ENCODE data around the gene ADCY9.

ADCY9 gene

DNA sequence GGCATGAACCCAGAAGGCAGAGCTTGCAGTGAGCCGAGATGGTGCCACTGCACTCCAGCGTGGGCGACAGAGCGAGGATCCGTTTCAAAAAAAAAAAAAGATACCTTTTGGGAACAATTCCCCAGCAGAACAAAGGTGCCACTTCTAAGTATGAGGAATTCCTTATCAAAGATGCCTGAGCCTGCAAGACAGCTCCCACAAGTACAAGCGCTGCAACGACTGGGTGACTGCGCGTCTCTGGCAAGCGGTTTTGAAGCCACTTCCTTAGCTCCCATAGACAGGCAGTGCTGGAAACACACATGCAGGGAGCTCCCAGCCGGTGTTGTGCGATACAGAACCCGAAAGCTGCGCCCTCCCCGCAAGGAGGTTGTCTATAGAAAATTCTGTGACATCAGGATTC, 60.5 kb downstream of the ADCY9 start:
- TF ChIP-seq, protein P1, sequence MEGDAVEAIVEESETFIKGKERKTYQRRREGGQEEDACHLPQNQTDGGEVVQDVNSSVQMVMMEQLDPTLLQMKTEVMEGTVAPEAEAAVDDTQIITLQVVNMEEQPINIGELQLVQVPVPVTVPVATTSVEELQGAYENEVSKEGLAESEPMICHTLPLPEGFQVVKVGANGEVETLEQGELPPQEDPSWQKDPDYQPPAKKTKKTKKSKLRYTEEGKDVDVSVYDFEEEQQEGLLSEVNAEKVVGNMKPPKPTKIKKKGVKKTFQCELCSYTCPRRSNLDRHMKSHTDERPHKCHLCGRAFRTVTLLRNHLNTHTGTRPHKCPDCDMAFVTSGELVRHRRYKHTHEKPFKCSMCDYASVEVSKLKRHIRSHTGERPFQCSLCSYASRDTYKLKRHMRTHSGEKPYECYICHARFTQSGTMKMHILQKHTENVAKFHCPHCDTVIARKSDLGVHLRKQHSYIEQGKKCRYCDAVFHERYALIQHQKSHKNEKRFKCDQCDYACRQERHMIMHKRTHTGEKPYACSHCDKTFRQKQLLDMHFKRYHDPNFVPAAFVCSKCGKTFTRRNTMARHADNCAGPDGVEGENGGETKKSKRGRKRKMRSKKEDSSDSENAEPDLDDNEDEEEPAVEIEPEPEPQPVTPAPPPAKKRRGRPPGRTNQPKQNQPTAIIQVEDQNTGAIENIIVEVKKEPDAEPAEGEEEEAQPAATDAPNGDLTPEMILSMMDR (IDR thresholded peaks at IDR 0.05; ENCODE audit: low read depth, low read length), result no peak
- no peak overlapping the region for H3K4me3 ChIP-seq (ENCODE audit: low read depth, low read length)

DNA sequence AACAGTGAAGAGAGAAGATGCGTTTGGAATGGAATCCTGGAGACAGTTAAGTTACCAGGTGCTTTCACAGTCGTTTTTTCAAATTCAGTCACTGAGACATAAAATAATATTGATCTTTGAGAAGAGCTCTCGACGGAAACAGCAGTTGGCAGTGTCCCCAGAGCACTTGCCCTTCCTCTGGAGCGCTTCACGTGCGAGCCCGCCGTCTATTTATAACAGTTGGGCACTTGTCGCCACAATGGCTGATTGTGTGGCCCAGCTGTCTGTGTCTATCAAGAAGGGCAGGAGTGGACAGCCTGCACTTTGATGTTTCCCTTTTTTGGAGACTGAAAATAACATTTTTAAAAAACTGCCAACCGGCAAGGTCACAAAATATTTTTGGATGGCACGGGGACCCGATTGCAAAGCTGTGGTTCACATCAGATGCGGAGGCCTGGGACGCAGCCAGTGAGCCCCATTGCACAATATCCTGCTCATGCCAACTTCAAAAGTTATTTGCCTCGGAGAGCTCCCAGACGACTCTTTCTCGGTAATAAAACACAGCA, 62.9 kb downstream of the ADCY9 start:
- H3K4me3 ChIP-seq (ENCODE audit: low read depth, low read length), result peak overlapping the region; percentile 42
- TF ChIP-seq, protein P1 (IDR thresholded peaks at IDR 0.05; ENCODE audit: low read depth, low read length), result no peak

DNA sequence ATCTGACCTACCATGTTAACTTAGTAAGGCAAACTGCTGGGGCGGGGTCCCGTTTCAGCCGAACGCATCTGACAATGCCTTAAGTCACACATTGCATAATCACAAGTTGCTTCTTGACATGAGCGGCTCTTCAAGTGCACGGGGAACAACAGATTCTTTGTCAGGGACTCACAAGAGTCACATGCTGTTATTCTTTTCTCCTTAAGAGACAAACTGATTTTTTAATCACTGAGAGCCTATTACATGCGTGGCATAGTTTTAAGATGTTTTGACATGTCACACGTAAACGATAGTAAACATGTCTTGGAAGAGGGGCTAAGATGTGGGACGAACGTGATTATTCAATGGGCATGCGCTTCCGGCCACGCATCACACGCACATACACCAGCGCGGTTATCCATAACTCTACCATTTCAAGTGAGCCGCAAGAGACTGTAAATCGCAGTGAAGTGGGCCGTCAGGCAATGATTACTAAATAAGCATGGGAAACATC, 63.4 kb downstream of the ADCY9 start:
- TF ChIP-seq, protein P1 (IDR thresholded peaks at IDR 0.05; ENCODE audit: low read depth, low read length), result no peak
- H3K4me3 ChIP-seq (ENCODE audit: low read depth, low read length), result peak overlapping the region; percentile 42

DNA sequence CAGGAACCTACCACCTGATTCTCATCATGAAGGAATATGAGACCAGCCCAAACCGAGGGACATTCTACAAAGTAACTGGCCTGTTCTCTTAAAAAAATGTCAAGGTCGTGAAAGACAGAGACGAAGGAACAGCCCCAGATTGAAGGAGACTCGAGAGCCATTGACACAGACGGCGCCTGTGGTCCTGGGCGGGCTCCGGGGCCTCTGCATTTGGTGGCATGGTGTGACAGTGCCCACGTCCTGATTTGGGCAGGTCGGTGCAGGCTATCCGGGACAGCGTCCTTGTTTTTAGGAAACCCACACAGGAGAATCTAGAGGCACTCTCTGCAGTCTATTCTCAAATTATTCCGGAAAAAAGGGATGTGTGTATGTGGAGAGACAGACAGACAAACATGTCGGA, 64.1 kb downstream of the ADCY9 start:
- H3K4me3 ChIP-seq (ENCODE audit: low read depth, low read length), result no peak overlapping the region
- TF ChIP-seq, protein P1 (IDR thresholded peaks at IDR 0.05; ENCODE audit: low read depth, low read length), result no peak

DNA sequence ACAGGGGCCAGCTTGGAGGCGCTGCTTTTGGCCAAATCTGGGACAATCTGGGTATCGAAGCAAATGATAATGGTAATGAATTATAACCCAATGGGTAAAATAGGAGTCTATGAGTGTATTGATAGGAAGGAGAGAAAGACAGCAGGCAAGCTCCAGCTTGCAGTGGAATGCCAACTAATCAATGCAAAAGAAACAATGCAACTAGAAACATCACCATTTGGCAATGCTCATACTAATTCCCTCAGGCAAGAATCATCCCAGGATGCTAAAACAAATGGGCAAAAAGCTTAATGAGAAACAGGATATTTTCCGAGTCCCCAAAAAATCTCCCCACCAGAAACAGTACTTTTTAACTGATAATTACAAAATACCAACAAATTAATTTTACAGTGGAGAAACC, 64.7 kb downstream of the ADCY9 start:
- H3K4me3 ChIP-seq (ENCODE audit: low read depth, low read length), result no peak overlapping the region
- TF ChIP-seq, protein P1 (IDR thresholded peaks at IDR 0.05; ENCODE audit: low read depth, low read length), result no peak

DNA sequence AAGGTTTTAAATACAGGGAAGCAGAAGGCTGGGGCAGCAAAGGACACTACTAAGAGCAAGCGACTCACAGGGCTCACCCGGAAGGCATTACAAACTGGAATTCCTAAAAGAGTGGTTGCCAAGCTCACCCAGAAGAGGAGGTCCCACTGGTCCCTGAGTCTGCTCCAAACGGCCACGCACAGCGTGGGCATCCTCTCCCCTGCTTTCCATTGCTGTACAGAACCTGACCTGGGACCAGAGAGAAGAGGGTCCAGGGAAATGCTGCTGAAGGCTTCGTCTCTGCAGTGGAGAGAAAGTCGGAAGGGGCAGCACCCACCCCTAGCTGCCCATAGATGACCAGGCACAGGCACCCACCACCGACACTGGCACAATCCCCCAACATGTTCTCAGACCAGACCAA, 67.2 kb downstream of the ADCY9 start:
- H3K4me3 ChIP-seq (ENCODE audit: low read depth, low read length), result no peak overlapping the region
- TF ChIP-seq, protein P1 (IDR thresholded peaks at IDR 0.05; ENCODE audit: low read depth, low read length), result no peak

DNA sequence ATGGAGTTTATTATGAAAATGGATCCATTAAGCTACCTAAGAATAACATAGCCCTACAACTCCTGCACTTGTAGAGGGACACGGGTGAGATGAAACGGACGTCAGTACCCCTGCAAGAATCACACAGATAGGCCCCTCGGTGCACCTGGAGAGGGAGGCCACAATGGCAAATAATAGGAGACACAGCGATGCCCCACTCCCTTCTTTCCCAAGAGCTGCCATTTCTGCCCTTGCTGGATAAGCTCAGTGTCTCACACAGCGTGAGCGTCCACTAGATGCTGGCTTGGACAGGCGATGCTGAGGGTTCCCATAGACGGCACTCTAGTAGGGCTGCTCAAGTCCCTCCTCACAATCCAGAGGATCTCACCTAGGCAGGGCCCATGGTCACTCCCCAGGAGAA, 67.8 kb downstream of the ADCY9 start:
- no peak overlapping the region for H3K4me3 ChIP-seq (ENCODE audit: low read depth, low read length)
- TF ChIP-seq, protein P1 (IDR thresholded peaks at IDR 0.05; ENCODE audit: low read depth, low read length), result no peak
